Ovary (tissue), 3 donors: ENCODE data around the gene MYBPC3.

Experiments used
- EP300 ChIP-seq: sonication (generic); formaldehyde crosslinking; IDR thresholded peaks from one replicate; pipeline ENCODE4 v1.6.1; 2017; ENCODE audit warnings: antibody characterized with exemption
- TF ChIP-seq, protein P1 (sequence below), 3 donors: fragments of 450-650 bp in 2 of 3; fragments of 200-600 bp in 1 of 3; IDR thresholded peaks; one replicate each; pipeline versions ENCODE4 v1.5.1 to v1.8.0; 2016 to 2022; ENCODE audit warnings: antibody characterized with exemption in 3 of 3, mild to moderate bottlenecking in 1 of 3
- donor health status: DM: no; HTN: no; CAD: no.

DNA sequence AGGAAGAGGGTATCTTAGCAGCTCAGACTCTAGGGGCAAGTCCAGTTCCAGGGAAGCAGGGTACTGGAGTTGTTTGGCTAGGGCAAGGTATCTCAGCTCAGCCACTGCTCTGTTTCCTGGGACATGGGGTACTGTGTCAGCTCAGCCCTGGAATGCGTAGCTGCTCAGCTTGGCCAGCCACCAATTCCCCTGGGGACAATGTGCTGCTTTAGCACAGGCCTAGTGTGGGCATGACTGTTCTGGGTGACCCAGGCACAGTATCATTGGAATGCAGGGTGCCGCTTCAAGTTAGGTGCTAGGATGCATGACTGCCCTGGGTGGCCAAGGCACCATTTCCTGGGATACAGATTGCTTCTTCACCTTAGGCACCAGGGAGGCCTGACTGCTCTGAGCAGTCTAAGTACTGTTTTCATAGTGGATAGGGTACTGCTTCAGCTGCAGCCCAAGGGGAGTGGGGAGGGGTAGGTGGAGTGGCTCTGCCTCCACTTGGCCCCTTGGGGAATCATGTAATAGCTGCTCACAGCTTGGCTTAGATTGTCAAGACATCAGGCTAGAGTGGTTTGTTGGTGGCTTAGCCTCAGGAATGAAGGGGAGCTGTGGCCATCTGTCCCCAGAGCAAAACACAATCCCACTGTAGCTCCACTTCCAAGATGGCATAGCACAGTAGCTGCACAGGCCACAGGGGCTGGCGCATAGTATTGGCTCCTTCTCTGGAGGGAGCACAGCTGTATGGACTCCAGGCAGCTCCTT lies 46.6 kb downstream of the MYBPC3 start:
- TF ChIP-seq, protein P1, sequence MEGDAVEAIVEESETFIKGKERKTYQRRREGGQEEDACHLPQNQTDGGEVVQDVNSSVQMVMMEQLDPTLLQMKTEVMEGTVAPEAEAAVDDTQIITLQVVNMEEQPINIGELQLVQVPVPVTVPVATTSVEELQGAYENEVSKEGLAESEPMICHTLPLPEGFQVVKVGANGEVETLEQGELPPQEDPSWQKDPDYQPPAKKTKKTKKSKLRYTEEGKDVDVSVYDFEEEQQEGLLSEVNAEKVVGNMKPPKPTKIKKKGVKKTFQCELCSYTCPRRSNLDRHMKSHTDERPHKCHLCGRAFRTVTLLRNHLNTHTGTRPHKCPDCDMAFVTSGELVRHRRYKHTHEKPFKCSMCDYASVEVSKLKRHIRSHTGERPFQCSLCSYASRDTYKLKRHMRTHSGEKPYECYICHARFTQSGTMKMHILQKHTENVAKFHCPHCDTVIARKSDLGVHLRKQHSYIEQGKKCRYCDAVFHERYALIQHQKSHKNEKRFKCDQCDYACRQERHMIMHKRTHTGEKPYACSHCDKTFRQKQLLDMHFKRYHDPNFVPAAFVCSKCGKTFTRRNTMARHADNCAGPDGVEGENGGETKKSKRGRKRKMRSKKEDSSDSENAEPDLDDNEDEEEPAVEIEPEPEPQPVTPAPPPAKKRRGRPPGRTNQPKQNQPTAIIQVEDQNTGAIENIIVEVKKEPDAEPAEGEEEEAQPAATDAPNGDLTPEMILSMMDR (IDR thresholded peaks at IDR 0.05), result no peak
- TF ChIP-seq EP300, result no peak
